Rectal smooth muscle tissue (tissue), 1 donor: ENCODE data around the gene PPP1R14C.

ENCODE experiments used
- H3K27ac ChIP-seq: one replicate; pipeline ENCODE4 v1.7.0; 2013; ENCODE audit warnings: low read depth, low read length, inconsistent platforms
- H3K27me3 ChIP-seq: one replicate; pipeline ENCODE4 v1.7.0; 2013; ENCODE audit warnings: low read length; ENCODE audit not compliant: control insufficient read depth, insufficient read depth
- H3K36me3 ChIP-seq: one replicate; pipeline ENCODE4 v1.7.0; 2013; ENCODE audit warnings: low read length; ENCODE audit not compliant: control insufficient read depth, insufficient read depth
- H3K4me1 ChIP-seq: one replicate; pipeline ENCODE4 v1.7.0; 2013; ENCODE audit warnings: low read length; ENCODE audit not compliant: control insufficient read depth, insufficient read depth
- H3K4me3 ChIP-seq: one replicate; pipeline ENCODE4 v1.7.0; 2013; ENCODE audit warnings: low read length
- H3K9ac ChIP-seq: one replicate; pipeline ENCODE4 v1.7.0; 2013; ENCODE audit warnings: low read length

PPP1R14C gene

GRCh38 chr6:150224820-150225219 lies 82.0 kb downstream of the PPP1R14C start:
- H3K4me1 ChIP-seq, result no peaks in the 10 kb centered on the region
- no peak overlapping the region for H3K27ac ChIP-seq
- no peak overlapping the region for H3K4me3 ChIP-seq
- no peaks in the 10 kb centered on the region for H3K36me3 ChIP-seq
- no peaks in the 10 kb centered on the region for H3K27me3 ChIP-seq
- H3K9ac ChIP-seq, result no peak overlapping the region

GRCh38 chr6:150227281-150227680 lies 84.4 kb downstream of the PPP1R14C start:
- no peaks in the 10 kb centered on the region for H3K36me3 ChIP-seq
- H3K4me3 ChIP-seq, result no peak overlapping the region
- H3K27me3 ChIP-seq, result no peaks in the 10 kb centered on the region
- H3K9ac ChIP-seq, result no peak overlapping the region
- no peaks in the 10 kb centered on the region for H3K4me1 ChIP-seq
- H3K27ac ChIP-seq, result no peak overlapping the region

GRCh38 chr6:150228072-150228733 lies 85.4 kb downstream of the PPP1R14C start:
- no peaks in the 10 kb centered on the region for H3K36me3 ChIP-seq
- H3K4me3 ChIP-seq, result no peak overlapping the region
- H3K4me1 ChIP-seq, result no peaks in the 10 kb centered on the region
- H3K27ac ChIP-seq, result no peak overlapping the region
- H3K9ac ChIP-seq, result no peak overlapping the region
- H3K27me3 ChIP-seq, result no peaks in the 10 kb centered on the region

GRCh38 chr6:150229436-150230163 lies 86.8 kb downstream of the PPP1R14C start:
- H3K36me3 ChIP-seq, result no peaks in the 10 kb centered on the region
- H3K4me1 ChIP-seq, result no peaks in the 10 kb centered on the region
- no peak overlapping the region for H3K4me3 ChIP-seq
- H3K27ac ChIP-seq, result no peak overlapping the region
- no peak overlapping the region for H3K9ac ChIP-seq
- no peaks in the 10 kb centered on the region for H3K27me3 ChIP-seq

- no peaks in the 10 kb centered on the region for H3K36me3 ChIP-seq
- H3K4me1 ChIP-seq, result no peaks in the 10 kb centered on the region
- no peak overlapping the region for H3K27ac ChIP-seq
- no peaks in the 10 kb centered on the region for H3K27me3 ChIP-seq
- no peak overlapping the region for H3K9ac ChIP-seq
- H3K4me3 ChIP-seq, result no peak overlapping the region
These were observed 87.3 kb downstream of the PPP1R14C start for GRCh38 chr6:150230164-150230561.

GRCh38 chr6:150230832-150231524 lies 88.1 kb downstream of the PPP1R14C start:
- Histone ChIP-seq H3K27ac (no peak overlapping the region), H3K9ac (no peak overlapping the region), H3K4me3 (no peak overlapping the region), H3K36me3 (no peaks in the 10 kb centered on the region), H3K4me1 (no peaks in the 10 kb centered on the region), H3K27me3 (no peaks in the 10 kb centered on the region)

- Histone ChIP-seq H3K27ac (no peak overlapping the region), H3K4me3 (no peak overlapping the region), H3K4me1 (no peaks in the 10 kb centered on the region), H3K9ac (no peak overlapping the region), H3K36me3 (no peaks in the 10 kb centered on the region), H3K27me3 (no peaks in the 10 kb centered on the region)
These were observed 88.6 kb downstream of the PPP1R14C start for GRCh38 chr6:150231525-150231850.

GRCh38 chr6:150233843-150234269 lies 91.0 kb downstream of the PPP1R14C start:
- Histone ChIP-seq H3K9ac (no peak overlapping the region), H3K27ac (no peak overlapping the region), H3K27me3 (no peaks in the 10 kb centered on the region), H3K4me3 (no peak overlapping the region), H3K36me3 (no peaks in the 10 kb centered on the region), H3K4me1 (no peaks in the 10 kb centered on the region)

GRCh38 chr6:150235218-150235617 lies 92.4 kb downstream of the PPP1R14C start:
- no peak overlapping the region for H3K4me3 ChIP-seq
- H3K4me1 ChIP-seq, result no peaks in the 10 kb centered on the region
- no peak overlapping the region for H3K27ac ChIP-seq
- no peak overlapping the region for H3K9ac ChIP-seq
- no peaks in the 10 kb centered on the region for H3K27me3 ChIP-seq
- H3K36me3 ChIP-seq, result no peaks in the 10 kb centered on the region

GRCh38 chr6:150236114-150236513 lies 93.3 kb downstream of the PPP1R14C start:
- Histone ChIP-seq H3K4me3 (no peak overlapping the region), H3K9ac (no peak overlapping the region), H3K4me1 (no peaks in the 10 kb centered on the region), H3K36me3 (no peaks in the 10 kb centered on the region), H3K27ac (no peak overlapping the region), H3K27me3 (no peaks in the 10 kb centered on the region)

- Histone ChIP-seq H3K4me1 (no peaks in the 10 kb centered on the region), H3K27me3 (no peaks in the 10 kb centered on the region), H3K9ac (no peak overlapping the region), H3K4me3 (no peak overlapping the region), H3K27ac (no peak overlapping the region), H3K36me3 (no peaks in the 10 kb centered on the region)
These were observed 93.7 kb downstream of the PPP1R14C start for GRCh38 chr6:150236544-150236943.

- Histone ChIP-seq H3K9ac (no peak overlapping the region), H3K4me3 (no peak overlapping the region), H3K27me3 (no peaks in the 10 kb centered on the region), H3K27ac (no peak overlapping the region), H3K36me3 (no peaks in the 10 kb centered on the region), H3K4me1 (no peaks in the 10 kb centered on the region)
These were observed 94.8 kb downstream of the PPP1R14C start for GRCh38 chr6:150237626-150238025.
